Stimulated activated CD4-positive, alpha-beta T cell treated with anti-CD3 and anti-CD28 coated beads, Interleukin-4, amount 100 ng/mL, for 4 hours (primary cell): ENCODE results near the gene RAI1.
"Not testable (repeated sequence)": the region's sequence is repeated elsewhere in the genome, so short reads cannot be mapped to it uniquely, and the experiment has no call there.

ENCODE experiments used
- DNase-seq, 2 experiments: peaks; one replicate each; pipeline ENCODE4 v3.0.0-alpha.2; 2020

RAI1 gene, protein sequence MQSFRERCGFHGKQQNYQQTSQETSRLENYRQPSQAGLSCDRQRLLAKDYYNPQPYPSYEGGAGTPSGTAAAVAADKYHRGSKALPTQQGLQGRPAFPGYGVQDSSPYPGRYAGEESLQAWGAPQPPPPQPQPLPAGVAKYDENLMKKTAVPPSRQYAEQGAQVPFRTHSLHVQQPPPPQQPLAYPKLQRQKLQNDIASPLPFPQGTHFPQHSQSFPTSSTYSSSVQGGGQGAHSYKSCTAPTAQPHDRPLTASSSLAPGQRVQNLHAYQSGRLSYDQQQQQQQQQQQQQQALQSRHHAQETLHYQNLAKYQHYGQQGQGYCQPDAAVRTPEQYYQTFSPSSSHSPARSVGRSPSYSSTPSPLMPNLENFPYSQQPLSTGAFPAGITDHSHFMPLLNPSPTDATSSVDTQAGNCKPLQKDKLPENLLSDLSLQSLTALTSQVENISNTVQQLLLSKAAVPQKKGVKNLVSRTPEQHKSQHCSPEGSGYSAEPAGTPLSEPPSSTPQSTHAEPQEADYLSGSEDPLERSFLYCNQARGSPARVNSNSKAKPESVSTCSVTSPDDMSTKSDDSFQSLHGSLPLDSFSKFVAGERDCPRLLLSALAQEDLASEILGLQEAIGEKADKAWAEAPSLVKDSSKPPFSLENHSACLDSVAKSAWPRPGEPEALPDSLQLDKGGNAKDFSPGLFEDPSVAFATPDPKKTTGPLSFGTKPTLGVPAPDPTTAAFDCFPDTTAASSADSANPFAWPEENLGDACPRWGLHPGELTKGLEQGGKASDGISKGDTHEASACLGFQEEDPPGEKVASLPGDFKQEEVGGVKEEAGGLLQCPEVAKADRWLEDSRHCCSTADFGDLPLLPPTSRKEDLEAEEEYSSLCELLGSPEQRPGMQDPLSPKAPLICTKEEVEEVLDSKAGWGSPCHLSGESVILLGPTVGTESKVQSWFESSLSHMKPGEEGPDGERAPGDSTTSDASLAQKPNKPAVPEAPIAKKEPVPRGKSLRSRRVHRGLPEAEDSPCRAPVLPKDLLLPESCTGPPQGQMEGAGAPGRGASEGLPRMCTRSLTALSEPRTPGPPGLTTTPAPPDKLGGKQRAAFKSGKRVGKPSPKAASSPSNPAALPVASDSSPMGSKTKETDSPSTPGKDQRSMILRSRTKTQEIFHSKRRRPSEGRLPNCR (N-terminal part only)

DNA sequence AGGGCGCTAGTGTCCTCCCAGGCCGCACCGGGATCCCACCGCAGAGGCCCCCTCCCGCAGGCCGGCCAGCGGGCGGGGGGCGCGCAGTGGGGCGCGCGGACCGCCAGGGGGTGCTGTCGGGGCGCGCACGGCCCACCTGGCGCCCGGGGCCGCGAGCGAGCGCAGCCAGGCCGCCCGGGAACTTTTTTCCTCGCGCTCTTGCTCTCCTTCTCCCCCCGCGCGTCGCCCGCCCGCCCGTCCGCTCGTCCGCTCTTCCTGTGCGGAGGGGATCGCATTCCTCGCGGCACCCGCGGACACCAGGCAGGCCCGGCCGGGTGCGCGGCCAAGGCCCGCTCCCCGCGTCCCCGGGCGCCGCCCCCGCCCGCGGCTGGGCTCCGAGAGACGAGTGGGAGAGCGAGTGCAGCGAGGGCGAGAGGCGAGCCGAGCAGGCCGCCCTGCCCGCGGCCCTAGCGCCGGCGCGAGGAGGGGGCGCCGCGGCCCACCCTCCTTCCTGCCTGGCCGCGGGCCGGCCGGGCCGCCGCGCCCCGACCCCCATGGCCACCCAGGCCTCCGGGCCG, at the start of gene RAI1:
Gene RAI1 (plus strand): TSS at position 272 of the 557 bp plus-strand sequence. CDS start 111,491 bp downstream, outside the sequence.
- DNase-seq: peak; percentile 62 to 74

DNA sequence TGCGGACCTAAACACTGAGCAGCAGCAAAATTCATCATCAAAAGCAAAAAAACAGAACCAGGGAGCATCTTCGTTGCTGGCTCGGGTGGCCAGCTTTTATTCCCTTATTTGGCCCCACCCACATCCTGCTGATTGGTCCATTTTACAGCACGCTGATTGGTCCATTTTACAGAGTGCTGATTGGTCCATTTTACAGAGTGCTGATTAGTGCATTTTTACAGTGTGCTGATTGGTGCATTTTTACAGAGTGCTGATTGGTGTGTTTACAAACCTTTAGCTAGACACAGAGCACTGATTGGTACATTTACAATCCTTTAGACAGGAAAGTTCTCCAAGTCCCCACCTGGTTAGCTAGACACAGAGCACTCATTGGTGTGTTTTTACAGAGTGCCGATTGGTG, 48.6 kb upstream of the RAI1 start:
- not testable (repeated sequence) for DNase-seq

DNA sequence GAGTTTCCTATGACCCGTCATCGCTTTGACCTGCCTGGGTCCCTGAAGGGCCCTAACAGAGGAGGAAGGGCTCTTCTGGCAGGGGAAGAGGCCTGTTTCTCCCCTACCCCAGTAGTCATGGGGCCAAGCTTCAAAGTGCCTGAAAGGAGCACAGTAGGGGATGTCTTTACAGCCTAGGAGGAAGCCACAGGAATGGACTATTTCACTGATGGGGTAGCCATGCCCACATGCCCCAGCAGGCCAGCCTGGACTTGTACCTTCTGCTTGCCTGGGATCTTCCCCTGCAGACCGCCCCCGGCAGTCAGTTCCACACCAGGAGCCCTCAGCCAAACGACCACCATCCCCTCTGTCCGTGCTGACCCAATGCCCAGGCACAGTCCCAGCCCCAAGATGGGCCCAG, 47.9 kb upstream of the RAI1 start:
- no peak for DNase-seq

DNA sequence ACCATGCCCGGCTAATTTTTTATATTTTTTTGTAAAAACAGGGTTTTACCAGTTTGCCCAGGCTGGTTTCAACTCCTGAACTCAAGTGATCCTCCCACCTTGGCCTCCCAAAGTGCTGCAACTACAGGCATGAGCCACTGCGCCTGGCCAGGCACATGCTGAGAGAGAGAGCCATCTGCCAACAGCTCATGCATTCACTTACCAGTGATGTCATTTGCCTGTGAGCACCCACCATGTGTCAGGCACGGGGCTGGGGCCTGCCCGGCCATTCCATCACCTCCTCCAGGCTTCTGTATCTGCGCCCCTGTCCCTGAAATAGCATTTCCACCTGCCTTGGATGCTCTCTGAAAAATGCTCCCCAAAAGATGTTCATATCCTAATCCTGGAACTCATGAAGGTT, 46.1 kb upstream of the RAI1 start:
- DNase-seq: no peak

DNA sequence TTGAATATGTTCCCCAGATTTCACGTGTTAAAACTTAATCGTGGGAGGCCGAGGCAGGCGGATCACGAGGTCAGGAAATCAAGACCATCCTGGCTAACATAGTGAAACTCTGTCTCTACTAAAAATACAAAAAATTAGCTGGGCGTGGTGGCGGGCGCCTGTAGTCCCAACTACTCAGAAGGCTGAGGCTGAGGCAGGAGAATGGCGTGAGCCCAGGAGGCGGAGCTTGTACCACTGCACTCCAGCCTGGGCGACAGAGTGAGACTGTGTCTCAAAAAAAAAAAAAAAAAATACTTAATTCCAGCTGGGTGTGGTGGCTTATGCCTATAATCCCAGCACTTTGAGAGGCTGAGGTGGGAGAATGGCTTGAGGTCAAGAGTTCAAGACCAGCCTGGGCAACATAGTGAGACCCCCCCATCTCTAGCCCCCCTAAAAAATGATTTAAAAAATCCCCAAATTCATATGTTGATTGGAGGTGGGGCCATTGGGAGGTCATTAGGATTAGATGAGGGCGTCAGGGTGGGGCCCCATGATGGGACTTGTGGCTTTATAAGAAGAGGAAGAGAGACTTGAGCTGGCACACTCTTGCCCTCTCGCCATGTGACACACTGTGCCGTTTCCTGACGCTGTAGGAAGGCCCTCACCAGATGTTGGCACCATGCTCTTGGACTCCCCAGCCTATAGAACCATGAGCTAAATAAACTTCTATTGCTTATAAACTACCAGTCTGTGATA, 45.6 kb upstream of the RAI1 start:
- not testable (repeated sequence) for DNase-seq

DNA sequence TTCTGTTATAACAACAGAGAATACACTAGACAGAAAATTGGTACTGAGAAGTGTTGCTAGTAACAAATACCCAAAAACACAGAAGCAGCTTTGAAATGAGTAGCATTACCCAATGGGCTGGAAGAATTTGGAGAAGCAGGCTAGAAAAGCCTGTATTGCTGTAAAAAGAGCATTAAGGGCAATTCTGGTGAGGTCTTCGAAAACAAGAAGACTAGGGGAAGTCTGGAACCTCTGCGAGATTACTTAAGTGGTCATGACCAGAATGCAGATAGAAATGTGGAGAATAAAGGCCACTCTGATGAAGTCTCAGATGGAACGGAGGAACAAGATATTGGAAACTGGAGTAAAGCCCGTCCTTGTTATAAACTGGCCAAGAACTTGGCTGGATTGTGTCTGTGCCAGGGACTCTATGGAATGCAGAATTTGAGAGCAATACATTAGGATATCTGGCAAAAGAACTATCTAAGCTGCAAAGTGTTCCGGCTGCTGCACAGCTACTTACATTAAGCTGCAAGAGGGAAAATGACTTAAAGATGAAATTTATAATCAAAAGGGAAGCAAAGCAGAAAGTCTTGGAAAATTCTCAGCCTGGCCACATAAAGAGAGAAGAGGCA, 44.9 kb upstream of the RAI1 start:
- DNase-seq: no peak

DNA sequence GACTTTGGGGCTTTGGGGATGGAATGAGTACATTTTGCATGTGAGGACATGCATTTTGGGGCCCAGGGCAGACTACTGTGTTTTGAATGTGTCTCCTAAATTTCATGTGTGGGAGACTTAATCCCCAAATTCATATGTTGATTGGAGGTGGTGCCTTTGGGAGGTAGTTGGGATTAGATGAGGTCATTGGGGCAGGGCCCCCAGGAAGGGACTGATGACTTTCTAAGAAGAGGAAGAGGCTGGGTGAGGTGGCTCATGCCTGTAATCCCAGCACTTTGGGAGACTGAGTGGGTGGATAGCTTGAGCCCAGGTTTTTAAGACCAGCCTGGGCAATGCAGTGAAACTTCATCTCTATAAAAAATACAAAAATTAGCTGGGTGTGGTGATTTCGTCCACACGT, 42.8 kb upstream of the RAI1 start:
- DNase-seq: no peak

DNA sequence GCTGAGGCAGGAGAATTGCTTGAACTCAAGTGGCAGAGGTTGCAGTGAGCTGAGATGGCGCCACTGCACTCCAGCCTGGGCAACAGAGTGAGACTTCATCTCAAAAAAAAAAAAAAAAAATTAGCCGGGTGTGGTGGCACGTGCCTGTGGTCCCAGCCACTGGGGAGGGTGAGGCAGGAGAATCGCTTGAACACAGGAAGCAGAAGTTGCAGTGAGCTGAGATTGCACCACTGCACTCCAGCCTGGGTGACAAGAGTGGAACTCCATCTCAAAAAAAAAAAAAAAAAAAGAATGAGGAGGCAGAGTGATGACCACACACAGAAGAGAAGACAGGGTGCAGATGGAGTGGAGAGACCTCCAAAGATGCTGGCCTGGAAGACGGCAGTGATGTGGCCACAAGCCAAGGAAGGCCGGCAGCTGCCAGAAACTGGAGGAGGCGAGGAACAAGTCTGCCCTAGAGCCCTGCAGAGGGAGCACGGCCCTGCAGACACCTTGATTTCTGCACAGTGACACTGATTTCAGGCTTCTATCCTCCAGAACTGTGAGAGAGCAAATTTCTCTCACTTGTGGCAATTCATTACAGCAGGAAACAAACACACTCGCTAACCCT, 41.5 kb upstream of the RAI1 start:
- DNase-seq: not testable (repeated sequence)

DNA sequence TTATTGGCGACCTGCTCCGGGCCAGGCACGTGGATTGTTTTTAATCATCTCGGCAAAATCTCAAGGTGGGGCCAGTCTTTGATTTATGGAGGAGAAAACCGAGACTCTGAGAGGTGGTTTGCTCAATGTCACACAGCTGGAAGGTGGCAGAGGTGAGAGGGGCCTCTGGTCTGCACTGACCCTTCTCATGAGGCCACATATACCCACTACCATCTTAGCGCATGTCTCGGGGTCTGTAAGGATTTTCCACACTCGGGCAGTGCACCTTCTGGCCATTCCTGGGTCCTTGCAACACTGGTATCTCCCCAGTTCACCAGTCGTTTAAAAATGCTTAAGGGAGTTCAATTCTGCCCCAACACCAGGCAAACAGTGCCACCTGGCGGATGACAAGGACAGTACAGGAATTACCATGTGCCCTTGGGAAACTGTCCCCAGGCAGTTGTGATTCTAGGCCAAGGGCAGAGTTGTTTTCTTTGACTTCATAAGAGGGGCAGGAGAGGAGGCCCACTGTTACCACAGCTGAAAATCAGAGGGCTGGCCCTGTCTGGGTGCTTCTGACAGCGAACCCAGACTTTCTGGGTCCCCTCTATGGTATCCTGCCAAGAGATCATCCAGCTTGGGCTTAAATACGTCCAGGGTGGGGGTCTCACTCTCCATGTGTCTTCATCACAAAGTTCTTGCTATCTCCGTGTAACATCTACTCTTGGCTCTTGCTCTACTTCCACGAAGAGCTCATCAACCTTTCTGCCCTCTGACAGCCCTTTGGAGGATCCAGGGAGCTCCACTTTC, 39.4 kb upstream of the RAI1 start:
- peak; percentile 69 to 76 for DNase-seq

DNA sequence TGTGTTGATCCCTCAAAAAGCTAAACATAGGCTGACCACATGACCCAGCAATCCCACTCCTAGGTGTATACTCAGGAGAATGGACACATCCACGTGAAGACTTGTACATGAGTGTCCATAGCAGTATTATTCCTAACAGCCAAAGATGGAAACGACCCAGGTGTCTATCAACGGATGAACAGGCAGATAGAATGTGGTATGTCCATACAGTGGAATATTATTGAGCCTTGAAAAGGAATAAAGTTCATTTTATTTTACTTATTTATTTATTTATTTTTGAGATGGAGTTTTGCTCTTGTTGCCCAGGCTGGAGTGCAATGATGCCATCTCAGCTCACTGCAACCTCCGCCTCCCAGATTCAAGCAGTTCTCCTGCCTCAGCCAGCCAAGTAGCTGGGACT, 36.1 kb upstream of the RAI1 start:
- not testable (repeated sequence) for DNase-seq

DNA sequence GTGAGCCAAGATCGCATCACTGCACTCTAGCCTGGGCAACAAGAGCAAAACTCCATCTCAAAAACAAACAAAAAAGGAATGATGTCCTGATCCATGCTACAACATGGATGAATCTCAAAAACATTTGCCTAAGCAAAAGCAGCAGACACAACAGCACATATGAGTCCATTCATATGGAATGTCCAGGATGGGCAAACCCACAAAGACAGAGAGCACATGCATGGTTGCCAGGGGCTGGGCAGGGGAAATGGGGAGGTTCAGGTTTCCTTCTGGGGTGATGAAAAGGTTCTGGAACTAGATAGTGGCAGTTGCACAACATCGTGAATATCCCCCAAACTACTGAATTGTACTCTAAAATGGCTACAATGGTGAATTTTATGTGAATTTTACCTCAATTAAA, 35.3 kb upstream of the RAI1 start:
- no peak for DNase-seq

DNA sequence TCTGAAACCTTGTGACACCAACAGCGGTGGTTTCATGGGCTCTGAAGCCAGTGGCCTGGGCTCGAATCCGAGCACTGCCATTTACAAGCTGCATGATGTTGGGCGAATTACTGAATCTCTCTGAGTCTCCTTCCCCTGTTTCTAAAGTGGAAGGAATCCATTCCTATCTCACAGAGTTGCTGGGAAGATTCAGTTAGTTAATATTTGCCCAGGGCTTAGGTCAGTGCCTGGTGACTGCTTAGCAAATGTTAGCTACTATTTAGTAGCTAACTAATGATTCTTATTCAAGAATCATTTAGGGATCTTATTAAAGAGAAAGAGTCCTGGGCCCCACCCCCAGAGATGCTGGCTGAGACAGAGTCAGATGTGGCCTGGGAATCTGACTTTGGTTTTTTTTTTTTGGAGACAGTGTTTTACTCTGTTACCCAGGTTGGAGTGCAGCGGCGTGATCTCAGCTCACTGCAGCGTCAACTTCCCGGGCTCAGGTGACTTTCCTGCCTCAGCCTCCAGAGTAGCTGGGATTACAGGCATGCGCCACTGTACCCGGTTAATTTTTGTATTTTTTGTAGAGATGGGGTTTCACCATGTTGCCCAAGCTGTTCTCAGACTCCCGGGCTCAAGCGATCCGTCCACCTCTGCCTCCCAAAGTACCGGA, 33.6 kb upstream of the RAI1 start:
- no peak for DNase-seq

DNA sequence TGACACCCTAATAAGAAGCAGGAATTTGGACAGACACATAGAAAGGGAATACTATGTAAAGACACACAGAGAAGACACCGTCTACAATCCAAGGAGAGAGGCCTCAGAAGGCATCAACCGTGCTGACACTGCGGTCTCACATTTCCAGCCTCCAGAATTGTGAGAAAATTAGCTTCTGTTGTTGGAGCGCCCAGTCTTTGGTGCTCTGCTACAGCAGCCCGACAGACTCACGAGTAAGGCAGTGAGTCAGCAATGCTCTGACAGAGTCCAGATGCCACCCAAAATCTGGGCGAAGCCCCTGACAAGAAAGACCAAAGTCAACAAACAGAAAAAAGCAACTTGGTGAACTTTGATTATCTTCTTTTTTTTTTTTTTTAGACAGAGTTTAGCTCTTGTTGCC, 32.5 kb upstream of the RAI1 start:
- no peak for DNase-seq

DNA sequence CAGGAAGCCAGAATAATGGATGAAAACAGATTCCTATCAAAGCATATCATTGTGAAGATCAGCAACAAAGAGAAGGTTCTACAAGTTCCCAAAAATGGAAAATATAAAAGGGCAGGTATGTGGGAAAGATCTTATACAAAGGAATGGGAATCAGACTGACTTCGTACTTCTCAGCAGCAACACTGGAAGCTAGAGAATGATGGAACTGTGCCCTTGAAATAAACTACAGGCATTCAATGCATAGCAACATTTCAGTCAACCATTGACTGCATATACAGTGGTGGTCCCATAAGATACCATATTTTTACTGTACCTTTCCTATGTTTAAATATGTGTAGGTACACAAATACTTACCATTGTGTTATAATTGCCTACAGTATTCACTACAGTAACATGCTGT, 30.3 kb upstream of the RAI1 start:
- no peak for DNase-seq

DNA sequence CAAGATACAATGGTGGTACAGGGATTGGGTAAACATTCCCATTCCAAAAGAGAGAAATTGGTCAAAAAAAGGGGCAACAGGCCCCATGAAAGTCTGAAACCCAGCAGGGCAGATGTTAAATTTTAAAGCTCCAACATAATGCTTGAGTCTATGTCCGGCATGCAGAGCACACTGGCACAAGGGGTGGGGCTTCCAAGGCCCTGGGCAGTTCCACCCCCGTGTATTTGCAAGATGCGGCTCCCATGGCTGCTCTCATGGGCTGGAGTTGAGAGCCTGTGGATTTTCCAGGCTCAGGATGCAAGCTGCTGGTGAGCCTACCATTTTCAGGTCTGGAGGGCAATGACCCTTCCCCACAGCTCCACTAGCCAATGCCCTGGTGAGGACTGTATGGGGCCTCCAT, 27.9 kb upstream of the RAI1 start:
- DNase-seq: no peak

DNA sequence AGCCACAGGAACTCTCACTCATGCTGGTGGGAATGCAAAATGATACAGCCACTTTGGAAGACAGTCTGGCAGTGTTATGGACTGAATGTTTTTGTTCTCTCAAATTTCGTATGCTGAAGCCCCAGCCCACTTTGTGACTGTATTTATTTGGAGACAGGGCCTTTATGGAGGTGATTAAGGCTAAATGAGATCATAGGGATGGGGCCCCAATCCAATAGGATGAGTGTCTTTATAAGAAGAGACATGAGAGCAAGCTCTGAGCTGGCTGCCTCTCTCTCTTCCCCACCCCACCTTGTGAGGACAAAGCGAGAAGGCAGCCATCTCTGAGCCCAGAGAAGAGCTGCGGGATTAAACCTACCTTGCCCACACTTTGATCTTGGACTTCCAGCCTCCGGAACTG, 21.9 kb upstream of the RAI1 start:
- no peak for DNase-seq

DNA sequence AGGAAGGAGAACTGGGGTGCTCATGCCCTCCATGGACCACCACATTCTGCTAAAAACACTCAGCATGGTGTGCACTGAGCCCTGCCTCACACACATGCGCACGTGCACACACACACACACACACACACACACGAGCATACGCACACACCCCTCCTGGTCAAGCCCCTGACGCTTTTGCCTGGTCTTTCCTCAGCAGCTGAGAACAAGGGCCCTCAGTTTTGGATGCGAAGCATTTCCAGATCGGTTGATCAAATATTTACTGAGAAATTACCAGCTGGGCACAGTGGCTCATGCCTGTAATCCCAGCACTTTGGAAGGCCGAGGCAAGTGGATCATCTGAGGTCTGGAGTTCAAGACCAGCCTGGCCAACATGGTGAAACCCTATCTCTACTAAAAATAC, 20.1 kb upstream of the RAI1 start:
- no peak for DNase-seq

DNA sequence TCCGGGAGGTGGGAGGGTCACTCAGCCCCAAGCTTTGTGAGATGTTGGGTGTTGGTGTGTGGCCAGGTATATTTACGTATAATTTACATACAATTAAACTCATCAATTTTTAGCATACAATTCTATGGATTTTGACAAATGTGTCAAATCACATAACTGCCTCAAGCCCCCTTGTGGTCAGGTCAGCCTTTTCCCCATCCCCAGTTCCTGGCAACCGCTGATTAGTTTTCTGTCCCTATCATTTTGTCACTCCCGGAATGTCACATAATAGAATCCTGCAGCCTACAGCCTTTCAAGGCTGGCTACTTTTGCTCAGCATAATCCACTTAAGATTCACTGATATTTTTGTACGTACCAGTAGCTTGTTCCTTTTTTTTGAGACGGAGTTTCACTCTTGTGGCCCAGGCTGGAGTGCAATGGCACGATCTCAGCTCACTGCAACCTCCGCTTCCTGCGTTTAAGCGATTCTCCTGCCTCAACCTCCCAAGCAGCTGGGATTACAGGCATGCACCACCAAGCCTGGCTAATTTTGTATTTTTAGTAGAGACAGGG, 19.3 kb upstream of the RAI1 start:
- DNase-seq: no peak

DNA sequence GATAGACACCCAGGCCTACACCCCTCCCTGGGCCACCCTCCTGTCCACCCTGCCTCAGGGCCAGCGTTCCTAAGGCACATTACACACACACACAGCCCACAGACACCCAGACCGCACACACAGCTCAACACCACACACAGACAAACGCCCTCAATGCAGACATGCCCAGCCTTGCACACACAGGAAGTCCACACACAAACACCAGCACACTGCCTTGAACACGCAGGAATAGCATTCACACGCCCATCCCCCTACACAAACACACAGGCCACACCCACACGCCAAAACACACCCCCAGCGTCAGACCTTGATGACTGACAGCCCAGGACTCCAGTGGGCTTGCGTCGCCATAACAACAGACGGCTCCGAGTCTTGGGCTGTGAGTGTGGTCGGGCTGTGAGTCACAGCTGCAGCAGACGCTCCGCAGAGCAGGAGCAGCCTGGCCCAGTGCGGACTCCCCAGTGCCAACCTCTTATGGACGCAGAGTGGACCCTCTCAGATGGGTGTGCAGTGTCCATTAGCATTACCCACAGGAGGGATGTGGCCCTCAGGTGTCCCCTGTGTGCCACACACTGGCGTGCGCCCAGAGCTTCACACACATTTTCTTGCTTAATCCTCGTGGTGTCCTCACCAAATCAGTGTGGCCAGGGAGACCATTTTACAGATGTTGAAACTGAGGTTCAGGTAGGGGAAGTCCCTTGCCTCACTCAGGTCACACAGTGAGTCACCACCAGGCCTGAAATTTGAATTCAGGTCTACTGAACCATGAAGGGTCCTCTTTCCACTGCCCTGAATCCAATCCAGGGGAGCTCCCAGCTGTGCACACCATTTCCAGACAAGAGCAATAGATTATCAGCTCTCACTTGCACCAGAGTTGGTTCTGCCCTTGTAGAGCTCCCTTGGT, 17.8 kb upstream of the RAI1 start:
- DNase-seq: peak; percentile 49 to 81
